HepG2 (cell line): ENCODE data around the gene JMJD6. TPM values are rescaled to one million over a fixed set of nuclear protein-coding genes. Genes with fewer than 3 reads are reported as not detected.

Experiments
- ATF2 ChIP-seq: sonication (generic); formaldehyde crosslinking; IDR thresholded peaks from 2 replicates; pipeline ENCODE4 v1.4.0; 2020; ENCODE audit warnings: missing genetic modification reagents
- ATM ChIP-seq: fragments of 450-650 bp; IDR thresholded peaks from 2 replicates; pipeline ENCODE4 v1.7.1; 2017; ENCODE audit warnings: mild to moderate bottlenecking, borderline replicate concordance
- HMGA1 ChIP-seq: sonication (generic); formaldehyde crosslinking; conservative IDR thresholded peaks from 2 replicates; pipeline ENCODE4 v1.4.0; 2020; ENCODE audit warnings: missing genetic modification reagents
- MAX ChIP-seq: IDR thresholded peaks from 2 replicates; pipeline ENCODE4 v1.6.1; 2012; ENCODE audit warnings: inconsistent platforms
- MEIS1 ChIP-seq: sonication (generic); formaldehyde crosslinking; IDR thresholded peaks from 2 replicates; pipeline ENCODE4 v1.9.0; 2021; ENCODE audit warnings: mild to moderate bottlenecking, missing genetic modification reagents, moderate library complexity, borderline replicate concordance
- PAX8 ChIP-seq: sonication (generic); formaldehyde crosslinking; IDR thresholded peaks from 2 replicates; pipeline ENCODE4 v1.8.0; 2022; ENCODE audit warnings: mild to moderate bottlenecking, missing genetic modification reagents, borderline replicate concordance
- REL ChIP-seq: sonication (generic); formaldehyde crosslinking; conservative IDR thresholded peaks from 2 replicates; pipeline ENCODE4 v1.8.0; 2022; ENCODE audit warnings: mild to moderate bottlenecking, missing genetic modification reagents, moderate library complexity
- RELA ChIP-seq: sonication (generic); formaldehyde crosslinking; IDR thresholded peaks from 2 replicates; pipeline ENCODE4 v1.4.0; 2020; ENCODE audit warnings: missing genetic modification reagents
- TARDBP ChIP-seq: sonication (generic); formaldehyde crosslinking; IDR thresholded peaks from 2 replicates; pipeline ENCODE4 v1.8.0; 2022; ENCODE audit warnings: mild to moderate bottlenecking, missing genetic modification reagents
- TCF12 ChIP-seq, 2 experiments: fragments of 450-650 bp in 1 of 2; sonication (generic) in 1 of 2; formaldehyde crosslinking in 1 of 2; IDR thresholded peaks; 2 replicates each; pipeline versions ENCODE4 v1.6.1 to v1.8.0; 2017 to 2022; ENCODE audit warnings: antibody characterized with exemption in 1 of 2, mild to moderate bottlenecking in 1 of 2, missing genetic modification reagents in 1 of 2, moderate library complexity in 1 of 2
- ZBTB4 ChIP-seq: sonication (generic); formaldehyde crosslinking; IDR thresholded peaks from 2 replicates; pipeline ENCODE4 v1.4.0; 2020; ENCODE audit warnings: missing genetic modification reagents, mild to moderate bottlenecking, borderline replicate concordance
- ZBTB7B ChIP-seq: sonication (generic); formaldehyde crosslinking; IDR thresholded peaks from 2 replicates; pipeline ENCODE4 v1.4.0; 2020; ENCODE audit warnings: missing genetic modification reagents
- ZKSCAN1 ChIP-seq: fragments of 150-350 bp; IDR thresholded peaks from 2 replicates; pipeline ENCODE4 v1.6.1; 2014; ENCODE audit warnings: low read length
- ZNF18 ChIP-seq: sonication (generic); formaldehyde crosslinking; IDR thresholded peaks from 2 replicates; pipeline ENCODE4 v1.8.0; 2022; ENCODE audit warnings: mild to moderate bottlenecking, missing genetic modification reagents; ENCODE audit not compliant: insufficient replicate concordance
- ZNF605 ChIP-seq: sonication (generic); formaldehyde crosslinking; IDR thresholded peaks from 2 replicates; pipeline ENCODE4 v1.8.0; 2022; ENCODE audit warnings: mild to moderate bottlenecking, missing genetic modification reagents
- ZNF781 ChIP-seq: sonication (generic); formaldehyde crosslinking; IDR thresholded peaks from 2 replicates; pipeline ENCODE4 v1.5.1; 2020; ENCODE audit warnings: borderline replicate concordance, mild to moderate bottlenecking, missing genetic modification reagents; ENCODE audit errors: not compliant biosample characterization
- polyA plus RNA-seq, 8 experiments: library from polyadenylated mRNA; depleted of rRNA in 3 of 8; stranded (reverse) in 7 of 8; unstranded in 1 of 8; fragments of >200 nt; fragmentation: Illumina TruSeq in 4 of 8; extraction: Trizol in 4 of 8; gene quantifications; 2 replicates each; pipeline versions ENCODE4 v1.2.1 to v1.2.3, GENCODE V29; 2011 to 2016; ENCODE audit warnings: low read depth in 4 of 8, missing spikeins in 1 of 8, mixed read lengths in 1 of 8; ENCODE audit not compliant: insufficient read depth in 1 of 8
- total RNA-seq, 5 experiments: library from RNA; depleted of rRNA; stranded (reverse); fragments of >200 nt; fragmentation: Illumina TruSeq; extraction: Trizol; gene quantifications; 2 replicates each; pipeline ENCODE4 v1.2.3, GENCODE V29; 2016; ENCODE audit warnings: low read depth in 1 of 5
- TF ChIP-seq, protein P1 (sequence below): sonication (generic); formaldehyde crosslinking; IDR thresholded peaks from 2 replicates; pipeline ENCODE4 v1.4.0; 2020; ENCODE audit warnings: missing genetic modification reagents, borderline replicate concordance

JMJD6 gene
- total and polyA plus RNA-seq, 2 of the 13 experiments (the other 11 are each of a cell fraction or from before 2014, with no cell fraction given): 33.6 to 41.0 TPM

DNA sequence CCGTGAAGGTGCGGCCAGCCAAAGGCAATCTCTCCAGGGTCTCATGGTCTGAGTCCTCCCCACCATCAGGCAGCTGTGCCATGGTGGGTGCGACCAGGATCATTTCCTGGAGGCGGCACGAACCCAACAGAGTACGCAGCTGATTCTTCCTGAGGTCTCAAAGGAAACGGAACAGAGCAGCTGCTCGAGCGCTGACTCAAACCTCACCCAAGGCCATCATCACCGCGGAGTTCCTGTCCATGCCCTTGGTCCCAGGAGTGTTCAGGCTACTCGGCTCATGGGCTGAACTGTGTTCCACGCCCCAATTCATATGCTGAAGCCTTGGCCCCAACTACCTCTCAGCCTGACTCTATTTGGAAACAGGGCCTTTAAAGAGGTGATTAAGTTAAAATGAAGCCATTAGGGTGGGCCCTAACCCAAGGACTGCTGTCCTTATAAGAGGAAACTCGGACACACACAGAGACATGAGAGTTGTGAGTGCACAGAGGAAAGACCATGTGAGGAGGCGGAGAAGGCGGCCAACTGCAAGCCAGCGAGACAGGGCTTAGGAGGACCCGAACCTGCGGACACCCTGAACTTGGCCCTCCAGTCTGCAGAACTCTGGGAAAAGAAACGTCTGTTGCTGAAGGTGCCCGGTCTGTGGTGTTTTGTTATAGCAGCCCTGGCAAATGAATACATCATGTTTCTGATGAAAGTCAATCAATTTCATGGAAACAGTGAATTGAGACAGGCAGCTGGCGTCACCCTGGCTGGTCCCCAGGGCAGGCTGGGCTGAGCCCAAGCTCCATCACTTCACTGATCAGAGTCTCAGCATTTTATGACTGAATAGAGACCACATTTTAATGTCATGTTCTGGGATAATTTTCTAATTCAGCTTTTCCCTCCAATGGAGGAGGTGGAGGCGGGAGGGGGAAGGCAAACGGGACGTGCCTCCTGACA lies 29.4 kb downstream of the JMJD6 start (continued):
- TF ChIP-seq ATF2 (CRISPR knock-in tag) (0 out of 2 replicates have a peak, but pooled peaks have one; percentile 16), ZNF605 (CRISPR knock-in tag) (0 out of 2 replicates have a peak, but pooled peaks have one; percentile 49), MEIS1 (CRISPR knock-in tag) (0 out of 2 replicates have a peak, but pooled peaks have one; percentile 69), MAX (no peak; the same call in 1 of the 2 replicates), ATM (no peak), RELA (no peak), ZNF781 (CRISPR knock-in tag) (peak; percentile 30), REL (CRISPR knock-in tag) (no peak), TCF12 (IDR thresholded peaks at IDR 0.05) (no peak), TCF12 (CRISPR knock-in tag; IDR thresholded peaks at IDR 0.05) (no peak), ZNF18 (CRISPR knock-in tag) (peak; percentile 47), ZKSCAN1 (no peak), PAX8 (no peak), ZBTB4 (peak; percentile 68; the same call in 1 of the 2 replicates), TARDBP (no peak), ZBTB7B (CRISPR knock-in tag) (peak; percentile 33; the same call in 1 of the 2 replicates), HMGA1 (CRISPR knock-in tag) (no peak)
- TF ChIP-seq, protein P1, sequence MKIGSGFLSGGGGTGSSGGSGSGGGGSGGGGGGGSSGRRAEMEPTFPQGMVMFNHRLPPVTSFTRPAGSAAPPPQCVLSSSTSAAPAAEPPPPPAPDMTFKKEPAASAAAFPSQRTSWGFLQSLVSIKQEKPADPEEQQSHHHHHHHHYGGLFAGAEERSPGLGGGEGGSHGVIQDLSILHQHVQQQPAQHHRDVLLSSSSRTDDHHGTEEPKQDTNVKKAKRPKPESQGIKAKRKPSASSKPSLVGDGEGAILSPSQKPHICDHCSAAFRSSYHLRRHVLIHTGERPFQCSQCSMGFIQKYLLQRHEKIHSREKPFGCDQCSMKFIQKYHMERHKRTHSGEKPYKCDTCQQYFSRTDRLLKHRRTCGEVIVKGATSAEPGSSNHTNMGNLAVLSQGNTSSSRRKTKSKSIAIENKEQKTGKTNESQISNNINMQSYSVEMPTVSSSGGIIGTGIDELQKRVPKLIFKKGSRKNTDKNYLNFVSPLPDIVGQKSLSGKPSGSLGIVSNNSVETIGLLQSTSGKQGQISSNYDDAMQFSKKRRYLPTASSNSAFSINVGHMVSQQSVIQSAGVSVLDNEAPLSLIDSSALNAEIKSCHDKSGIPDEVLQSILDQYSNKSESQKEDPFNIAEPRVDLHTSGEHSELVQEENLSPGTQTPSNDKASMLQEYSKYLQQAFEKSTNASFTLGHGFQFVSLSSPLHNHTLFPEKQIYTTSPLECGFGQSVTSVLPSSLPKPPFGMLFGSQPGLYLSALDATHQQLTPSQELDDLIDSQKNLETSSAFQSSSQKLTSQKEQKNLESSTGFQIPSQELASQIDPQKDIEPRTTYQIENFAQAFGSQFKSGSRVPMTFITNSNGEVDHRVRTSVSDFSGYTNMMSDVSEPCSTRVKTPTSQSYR: no peak
